Colon (tissue), 2 donors: Measurements from ENCODE around the gene SMG6.

ENCODE experiments used
- FAIRE-seq: peaks from 2 replicates; lab custom pipeline; 2012; peaks lifted over from hg19 to GRCh38; lab: Jason Lieb, UNC
- donor health status: control.
- donor health status: control.

SMG6 gene

DNA sequence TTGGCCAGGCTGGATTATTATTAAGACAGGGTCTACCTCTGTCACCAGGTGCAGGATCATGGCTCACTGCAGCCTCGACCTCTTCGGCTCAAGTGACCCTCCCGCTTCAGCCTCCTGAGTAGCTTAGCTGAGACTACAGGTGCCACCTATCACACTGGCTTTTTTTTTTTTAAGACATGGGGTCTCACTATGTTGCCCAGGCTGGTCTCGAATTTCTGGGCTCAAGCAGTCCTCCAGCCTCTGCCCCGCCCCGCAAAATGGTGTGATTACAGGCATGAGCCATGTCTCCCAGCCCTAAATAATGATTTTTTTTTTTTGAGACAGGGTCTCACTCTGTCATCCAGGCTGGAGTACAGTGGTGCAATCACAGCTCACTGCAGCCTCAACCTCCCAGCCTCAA lies 256.0 kb downstream of the SMG6 start:
- no peak for FAIRE-seq

DNA sequence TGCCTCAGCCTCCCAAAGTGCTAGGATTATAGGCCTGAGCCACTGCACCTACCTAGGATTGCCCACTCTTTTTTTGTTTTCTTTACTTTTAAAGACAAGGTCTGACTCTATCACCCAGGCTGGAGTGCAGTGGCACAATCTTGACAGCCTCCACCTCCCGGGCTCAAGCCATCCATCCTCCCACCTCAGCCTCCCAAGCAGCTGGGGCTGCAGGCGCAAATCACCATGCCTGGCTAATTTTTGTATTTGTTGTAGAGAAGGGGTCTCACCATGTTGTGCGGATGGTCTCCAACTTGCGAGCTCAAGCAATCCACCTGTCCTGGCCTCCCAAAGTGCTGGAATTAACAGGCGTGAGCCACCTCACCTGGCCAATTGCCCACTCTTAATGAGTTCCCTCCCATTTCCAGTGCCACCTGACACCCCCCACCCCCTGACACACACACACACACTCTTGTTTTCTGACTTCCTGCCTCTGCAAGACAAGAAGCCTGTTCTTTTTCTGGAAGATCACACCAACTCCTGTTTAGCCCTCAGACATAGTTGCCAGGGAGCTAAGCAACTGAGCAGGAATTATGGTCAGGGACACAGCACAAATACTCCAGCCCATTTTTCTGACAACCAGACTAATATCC lies 259.2 kb downstream of the SMG6 start:
- no peak for FAIRE-seq

DNA sequence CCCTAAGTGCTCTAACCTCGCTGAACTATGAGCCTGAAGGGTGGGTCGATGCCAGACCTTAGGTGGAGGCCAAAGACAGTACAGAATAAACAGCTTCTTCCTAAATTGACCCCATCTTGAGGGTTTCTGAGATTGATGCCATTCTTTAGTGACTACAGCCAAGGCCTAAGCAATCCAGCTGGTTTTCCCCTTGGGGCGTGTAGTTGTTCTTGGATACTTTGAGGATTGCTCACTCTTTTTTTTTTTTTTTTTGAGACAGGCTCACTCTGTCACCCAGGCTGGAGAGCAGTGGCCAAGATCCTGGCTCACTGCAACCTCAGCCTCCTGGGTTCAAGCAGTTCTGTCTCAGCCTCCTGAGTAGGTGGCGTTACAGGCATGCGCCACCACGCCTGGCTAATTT lies 259.8 kb downstream of the SMG6 start:
- FAIRE-seq = no peak

DNA sequence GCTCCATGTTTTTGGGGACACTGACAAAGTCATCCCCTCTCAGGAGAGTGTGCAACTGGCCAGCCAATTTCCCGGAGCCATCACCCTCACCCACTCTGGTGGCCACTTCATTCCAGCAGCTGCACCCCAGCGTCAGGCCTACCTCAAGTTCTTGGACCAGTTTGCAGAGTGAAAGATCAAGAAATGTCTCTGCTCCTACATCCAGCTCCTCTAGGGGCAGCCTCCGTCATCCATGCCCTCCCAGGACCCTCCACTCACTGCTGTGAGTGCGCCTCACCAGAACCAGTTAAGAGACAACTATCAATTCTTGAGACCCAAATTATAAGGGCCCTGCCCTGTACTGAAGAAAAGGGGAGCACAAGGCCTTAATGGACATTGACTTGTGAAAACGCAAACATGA lies 260.7 kb downstream of the SMG6 start:
- FAIRE-seq = no peak

DNA sequence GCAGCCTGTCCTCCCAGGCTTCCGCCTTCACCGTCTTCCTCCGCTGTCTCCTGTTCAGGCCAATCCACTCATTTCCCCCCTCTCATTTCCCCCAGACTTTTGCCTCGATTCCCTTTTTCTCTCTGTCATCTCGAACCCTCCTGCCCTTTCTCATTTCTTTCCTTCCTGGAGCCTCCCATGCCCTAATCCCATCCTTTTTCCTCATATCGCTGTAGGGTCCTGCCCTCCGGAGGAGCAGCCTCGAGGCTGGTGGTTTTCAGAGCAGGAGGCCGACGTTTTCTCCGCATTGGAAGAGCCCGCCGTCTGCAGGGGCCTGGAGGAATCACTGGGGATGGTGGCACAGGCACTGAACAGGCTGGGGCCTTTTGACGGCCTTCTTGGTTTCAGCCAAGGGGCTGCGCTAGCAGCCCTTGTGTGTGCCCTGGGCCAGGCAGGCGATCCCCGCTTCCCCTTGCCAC lies 261.2 kb downstream of the SMG6 start:
- no peak for FAIRE-seq

DNA sequence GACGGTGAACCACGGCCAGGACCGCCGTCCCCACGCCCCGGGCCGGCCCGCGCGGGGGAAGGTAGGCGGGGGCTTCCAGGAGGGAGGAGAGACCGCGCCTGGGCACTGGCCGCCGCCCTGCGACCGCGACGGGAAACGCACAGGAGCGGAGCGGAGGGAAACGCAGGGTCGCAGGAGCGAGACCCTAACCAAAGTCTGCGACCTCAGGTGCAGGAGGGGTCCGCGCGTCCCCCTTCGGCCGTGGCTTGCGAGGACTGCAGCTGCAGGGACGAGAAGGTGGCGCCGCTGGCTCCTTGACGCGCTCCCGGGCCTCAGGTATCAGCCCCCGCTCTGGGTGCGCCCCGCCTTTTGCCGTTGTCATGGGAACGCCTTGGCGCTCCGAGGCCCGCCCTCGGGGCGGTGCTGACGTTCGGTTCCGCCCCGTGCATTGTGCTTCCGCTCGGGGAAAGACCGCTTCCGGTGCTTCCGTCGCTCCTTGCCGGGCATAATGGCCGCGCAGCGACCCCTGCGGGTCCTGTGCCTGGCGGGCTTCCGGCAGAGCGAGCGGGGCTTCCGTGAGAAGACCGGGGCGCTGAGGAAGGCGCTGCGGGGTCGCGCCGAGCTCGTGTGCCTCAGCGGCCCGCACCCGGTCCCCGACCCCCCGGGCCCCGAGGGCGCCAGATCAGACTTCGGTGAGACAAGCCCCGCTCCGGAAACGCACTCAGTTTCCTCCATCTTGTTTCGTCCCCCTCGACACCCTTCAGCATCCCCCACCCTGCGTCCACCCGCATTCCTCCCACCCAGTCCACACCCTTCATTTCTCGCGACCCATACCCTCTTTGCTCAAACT lies 261.8 kb downstream of the SMG6 start, which contains the start of gene OVCA2:
TSS of gene OVCA2 (plus strand) at position 462 of the 829 bp plus-strand sequence. CDS start at position 488, 26 bp downstream.
- no peak for FAIRE-seq

DNA sequence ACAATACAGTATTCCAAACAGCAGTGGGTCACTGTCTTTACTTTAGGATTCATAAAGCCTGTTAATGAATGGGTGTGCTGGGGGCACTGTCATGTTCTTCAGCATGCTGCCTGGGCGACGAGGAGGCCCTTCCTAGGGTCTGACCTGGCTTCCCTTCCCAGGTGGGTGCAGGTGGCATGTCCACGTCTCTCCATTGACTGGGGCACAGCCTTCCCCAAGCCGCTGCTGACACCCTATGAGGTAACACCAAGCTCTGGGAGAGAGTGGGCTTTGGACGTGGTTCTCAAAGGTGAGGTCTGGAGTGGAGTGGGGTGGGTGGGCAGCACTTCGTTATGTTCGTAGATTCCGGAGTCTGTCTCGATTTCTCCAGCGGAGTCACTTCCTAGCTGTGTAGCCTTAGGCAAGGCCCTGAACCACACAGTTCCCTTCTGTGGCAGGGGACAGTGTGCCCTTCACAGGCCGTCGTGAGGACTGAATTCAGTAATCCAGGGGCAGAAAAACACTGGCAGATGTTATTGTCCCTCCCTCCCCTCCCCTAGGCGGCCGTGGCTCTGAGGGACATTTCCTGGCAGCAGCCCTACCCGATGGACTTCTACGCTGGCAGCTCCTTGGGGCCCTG lies 262.5 kb downstream of the SMG6 start:
- no peak for FAIRE-seq

DNA sequence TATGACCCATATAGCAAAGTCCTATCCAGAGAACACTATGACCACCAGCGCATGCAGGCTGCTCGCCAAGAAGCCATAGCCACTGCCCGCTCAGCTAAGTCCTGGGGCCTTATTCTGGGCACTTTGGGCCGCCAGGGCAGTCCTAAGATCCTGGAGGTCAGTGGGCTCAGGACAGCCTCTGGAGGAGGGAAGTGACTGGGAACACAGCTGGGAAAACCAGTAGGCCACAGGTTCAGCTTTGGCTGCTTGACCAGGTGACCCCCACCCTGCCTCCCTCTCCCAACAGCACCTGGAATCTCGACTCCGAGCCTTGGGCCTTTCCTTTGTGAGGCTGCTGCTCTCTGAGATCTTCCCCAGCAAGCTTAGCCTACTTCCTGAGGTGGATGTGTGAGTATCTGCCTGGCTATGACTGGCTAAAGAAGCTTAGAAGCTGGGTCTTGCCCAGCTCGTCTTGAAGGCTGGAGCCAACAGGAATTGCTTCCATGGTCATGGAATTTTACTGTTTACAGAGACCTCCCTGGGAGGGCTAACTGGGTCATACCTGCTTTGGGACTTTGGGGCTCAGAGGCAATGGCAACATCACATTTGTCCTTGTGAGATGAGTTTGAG lies 263.3 kb downstream of the SMG6 start:
- no peak for FAIRE-seq

DNA sequence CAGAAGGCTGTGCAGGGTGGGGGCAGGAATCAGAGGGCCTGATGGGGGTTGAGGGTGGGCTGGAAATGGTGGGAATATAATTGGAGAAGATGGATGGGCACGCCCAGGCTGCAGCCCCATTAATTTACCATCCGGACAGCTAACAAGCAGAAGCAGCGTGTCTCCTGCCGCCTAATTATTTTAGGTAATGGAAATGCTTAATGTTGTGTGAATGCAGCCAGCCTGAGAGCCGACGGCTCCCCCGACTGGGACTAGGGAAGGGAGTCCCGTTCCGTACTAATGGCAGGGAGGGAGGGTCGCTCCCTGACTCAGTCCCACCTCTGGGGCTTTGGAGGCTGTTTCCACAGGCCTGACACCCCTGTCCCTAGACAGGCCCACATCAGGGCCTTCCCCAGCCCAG lies 266.4 kb downstream of the SMG6 start:
- FAIRE-seq = no peak

DNA sequence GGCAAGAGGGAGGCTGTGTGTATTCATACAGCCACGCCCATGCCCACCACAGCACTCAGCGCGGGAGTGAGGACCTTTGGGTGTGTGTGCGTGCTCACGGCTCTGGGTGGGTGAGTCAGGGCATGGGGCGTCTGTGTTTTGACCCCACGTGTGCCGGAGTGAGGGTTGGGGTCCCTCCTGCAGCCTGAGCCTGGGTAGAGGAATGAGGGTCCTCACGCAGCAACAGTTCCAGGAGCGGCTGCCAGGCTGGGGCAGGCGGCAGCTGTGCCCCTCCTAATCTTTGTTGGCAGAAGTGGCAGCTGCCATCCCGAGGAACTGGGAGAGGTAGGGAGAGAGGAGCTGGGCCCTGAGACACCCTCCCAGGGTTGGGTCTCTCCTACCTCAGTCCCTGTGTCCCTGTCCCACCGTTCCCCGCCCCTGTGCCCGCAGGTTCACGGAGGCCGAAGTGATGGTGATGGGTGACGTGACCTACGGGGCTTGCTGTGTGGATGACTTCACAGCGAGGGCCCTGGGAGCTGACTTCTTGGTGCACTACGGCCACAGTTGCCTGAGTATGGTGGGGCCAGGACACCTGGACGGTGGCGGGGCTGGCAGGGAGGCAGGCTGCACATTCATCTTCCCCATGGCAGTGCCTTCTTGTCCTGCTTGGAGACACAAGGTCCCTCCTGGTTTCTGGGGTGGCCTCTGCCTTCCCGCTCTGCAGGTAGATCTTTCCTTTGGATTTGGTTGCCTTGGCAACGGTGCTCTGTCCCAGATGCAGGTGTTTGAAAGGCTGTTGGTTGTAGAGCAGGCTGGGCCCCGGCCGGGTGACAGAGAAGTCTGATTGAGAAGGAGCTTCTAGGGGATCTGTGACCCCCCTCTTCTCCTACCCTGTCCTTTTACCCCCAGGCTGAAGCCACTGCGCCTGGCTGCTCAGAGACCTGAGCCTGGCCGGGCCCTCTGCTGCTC lies 267.8 kb downstream of the SMG6 start:
- no peak for FAIRE-seq

DNA sequence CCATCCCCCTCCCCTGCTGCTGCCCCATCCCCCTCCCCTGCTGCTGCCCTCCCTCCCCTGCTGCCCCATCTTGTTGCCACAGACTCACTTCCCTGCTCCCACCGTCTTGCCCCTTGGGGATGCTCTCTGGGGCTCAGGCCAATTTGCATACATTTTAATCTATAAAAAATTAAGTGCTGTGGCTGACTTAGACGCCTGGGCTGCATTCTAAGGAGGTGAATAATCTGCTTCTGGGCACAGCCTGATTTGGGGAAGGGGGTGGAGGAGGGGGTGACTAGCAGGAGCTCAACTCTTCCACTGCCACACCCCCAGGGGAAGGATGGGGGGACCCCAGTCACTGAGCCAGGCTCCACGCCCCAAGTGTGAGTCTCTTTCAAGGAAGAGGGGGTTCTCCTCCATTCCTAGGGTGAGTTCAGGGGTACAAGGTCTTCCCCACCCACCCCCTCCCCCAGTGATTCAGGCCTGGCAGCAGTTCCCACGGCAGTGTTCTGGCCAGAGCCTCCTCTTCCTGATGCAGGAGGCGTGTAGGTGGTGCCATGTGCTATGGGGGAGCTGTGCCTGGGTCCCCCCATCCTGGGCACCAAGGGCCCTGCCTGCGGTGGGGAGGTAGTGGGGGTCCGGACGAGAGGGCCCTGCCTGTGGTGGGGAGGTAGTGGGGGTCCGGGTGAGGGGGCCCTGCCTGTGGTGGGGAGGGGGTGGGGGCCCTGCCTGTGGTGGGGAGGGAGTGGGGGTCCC lies 268.6 kb downstream of the SMG6 start:
- FAIRE-seq = no peak

DNA sequence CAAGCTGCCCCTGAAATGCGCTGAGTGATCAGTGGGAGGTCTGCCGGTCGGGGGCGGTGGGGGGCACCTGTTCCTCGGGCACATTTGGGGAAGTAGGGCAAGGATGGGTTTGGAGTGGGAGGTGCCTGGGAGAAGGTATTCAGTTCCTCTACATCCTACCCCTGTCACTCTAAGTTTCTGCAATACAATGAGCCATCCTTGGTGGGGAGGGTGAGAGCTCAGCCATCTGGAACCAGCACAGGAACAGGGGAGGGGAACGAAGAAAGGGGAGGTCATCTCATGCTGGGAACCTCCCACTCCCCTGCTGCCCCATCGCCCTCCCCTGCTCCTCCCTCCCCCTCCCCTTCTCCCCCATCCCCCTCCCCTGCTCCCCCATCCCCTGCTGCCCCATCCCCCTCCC lies 269.4 kb downstream of the SMG6 start:
- FAIRE-seq = no peak

DNA sequence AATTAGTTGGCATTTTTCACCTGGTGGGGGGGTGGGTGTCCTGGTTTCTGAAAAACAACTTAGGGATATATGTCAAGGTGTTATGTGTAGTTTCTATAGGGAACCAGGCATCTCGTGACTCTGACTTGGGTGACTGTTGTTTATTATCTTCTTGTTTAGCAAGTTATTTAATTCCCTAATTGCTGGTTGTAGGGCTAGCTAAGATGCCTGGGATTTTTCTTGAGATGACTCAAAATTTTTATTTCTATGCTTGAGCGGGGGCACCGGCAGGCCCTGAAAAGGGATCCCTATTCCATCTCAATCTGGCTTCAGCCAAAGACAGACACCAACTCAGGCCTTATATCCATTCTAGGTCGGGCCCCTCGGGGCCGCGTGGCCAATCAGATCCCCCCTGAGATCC lies 270.4 kb downstream of the SMG6 start:
- no peak for FAIRE-seq

DNA sequence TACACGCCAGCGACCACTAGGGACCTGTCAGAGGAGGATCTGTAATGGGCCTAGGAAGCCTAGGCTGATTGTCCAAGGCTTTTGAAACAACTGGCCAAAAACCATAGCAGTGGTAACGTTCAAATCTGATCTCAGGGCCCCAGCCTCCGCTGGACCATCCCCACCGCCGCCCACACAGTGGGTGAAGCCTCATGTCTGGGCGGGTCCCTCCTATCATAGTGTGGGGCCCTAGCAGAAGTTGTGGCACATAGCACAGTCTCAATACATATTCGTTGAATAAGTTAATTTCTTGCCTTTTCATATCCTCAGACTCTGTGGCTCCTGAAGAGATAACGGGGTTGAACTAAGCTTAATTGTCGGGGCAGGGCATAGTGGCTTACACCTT lies 272.8 kb downstream of the SMG6 start:
- FAIRE-seq = no peak

DNA sequence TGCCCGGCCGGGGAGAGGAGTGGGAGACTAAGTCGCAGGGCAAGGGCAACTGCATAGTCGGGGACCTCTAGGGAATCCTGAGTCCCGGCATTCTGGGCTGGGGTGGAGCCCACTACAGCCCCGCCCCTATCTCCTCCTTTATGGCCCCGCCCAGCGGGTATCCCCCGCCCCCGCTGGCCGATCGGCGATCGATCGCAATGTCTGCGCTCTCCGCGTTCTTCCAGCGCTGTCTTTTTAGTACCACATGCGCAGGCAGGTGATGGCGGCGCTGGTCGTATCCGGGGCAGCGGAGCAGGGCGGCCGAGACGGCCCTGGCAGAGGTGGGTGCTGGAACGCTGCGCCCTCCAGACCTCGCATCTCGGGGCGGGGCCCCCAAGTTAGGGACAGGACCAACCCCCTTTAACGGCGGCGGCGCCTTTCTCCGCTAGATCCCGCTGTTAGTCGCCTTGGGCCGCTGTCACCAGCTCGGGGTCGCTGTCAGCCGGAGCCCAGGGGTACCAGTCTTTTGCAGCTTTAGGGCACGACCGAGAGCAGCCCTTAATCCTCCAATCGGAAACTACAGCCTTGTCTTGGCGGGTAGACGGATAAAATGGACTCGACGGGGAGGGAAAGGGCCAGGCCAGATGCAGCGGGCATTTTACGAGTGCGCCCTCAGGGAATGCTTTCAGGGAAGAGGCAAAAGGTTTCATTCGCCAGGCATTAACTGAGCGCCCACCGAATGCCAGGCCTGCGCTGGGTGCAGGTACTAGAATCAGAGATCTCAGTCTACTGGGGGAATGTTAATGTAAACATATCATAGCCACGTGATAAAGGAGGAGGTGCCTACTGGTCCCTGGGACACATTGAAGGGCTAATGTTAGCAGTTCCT lies 273.4 kb downstream of the SMG6 start, which contains the start of gene DPH1:
TSS of gene DPH1 (plus strand) at position 243 of the 868 bp plus-strand sequence. CDS start at position 260, 17 bp downstream.
- FAIRE-seq = no peak

DNA sequence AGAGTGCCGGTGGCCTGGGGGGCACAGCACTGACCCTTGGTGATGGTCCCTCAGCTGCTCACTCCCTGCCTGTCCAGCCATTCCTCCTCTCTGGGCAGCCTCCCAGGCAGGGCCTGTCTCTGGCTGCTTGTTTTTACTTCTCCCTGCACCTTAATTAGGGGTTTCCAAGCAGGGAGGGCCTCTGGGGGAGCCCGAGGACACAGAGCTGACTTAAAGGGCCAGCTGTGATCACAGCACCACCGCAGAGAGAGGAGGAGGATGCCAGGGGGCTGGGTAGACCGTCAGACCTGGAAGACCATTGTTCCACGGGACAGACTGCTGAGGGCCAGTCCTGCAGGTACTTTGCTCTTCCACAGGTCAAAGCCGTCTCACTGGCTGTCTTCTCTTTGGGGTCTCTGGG lies 274.8 kb downstream of the SMG6 start:
- FAIRE-seq = no peak

DNA sequence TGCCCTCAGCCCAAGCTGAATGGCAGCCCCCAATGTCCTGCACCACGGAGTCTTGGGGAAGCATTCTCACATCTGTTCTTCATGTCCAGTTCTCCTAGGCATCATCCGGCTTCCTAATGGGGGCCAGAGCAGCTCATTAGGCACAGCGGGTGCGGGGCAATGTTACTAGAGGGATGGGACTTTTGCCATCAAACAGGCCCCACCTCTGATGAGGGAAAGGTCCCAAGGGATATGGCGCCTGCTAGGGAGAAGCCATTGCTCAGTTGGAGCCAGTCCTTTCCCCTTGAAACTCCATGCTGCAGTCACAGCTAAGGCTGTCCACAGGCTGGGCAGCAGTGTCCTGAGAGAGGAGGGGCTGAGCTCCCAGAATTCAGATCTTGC lies 275.4 kb downstream of the SMG6 start:
- FAIRE-seq = no peak

DNA sequence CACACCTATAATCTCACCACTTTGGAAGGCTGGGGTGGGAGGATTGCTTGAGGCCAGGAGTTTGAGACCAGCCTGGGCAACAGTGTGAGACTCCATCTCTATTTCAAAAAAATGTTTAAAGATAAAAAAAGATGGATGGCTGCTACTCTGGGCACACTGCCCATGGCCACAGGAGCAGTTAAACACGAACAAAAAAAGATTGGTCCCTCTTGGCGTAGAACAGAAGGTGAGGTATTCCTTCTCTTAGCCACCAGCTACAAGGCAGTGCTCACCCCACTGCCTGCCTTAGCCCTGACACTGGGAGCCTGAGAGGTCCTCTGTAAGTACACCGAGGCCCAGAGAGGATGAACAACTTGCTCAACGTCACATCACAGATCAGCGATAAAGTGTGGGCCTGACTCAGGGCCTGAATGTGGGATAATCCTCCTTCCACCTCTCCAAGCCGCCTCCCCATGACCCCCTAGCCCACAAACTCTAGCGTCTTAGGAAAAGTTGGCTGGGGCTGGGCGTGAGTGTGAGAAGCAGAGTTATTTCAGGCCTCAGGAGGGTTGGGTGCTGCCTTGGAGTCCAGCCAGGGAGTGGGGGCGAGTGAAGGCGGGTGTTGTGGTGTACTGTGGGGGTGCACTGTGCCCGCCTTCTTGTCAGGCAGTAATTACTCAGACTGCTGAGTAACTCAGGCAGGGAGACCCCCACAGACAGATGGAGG lies 275.9 kb downstream of the SMG6 start:
- FAIRE-seq = no peak

DNA sequence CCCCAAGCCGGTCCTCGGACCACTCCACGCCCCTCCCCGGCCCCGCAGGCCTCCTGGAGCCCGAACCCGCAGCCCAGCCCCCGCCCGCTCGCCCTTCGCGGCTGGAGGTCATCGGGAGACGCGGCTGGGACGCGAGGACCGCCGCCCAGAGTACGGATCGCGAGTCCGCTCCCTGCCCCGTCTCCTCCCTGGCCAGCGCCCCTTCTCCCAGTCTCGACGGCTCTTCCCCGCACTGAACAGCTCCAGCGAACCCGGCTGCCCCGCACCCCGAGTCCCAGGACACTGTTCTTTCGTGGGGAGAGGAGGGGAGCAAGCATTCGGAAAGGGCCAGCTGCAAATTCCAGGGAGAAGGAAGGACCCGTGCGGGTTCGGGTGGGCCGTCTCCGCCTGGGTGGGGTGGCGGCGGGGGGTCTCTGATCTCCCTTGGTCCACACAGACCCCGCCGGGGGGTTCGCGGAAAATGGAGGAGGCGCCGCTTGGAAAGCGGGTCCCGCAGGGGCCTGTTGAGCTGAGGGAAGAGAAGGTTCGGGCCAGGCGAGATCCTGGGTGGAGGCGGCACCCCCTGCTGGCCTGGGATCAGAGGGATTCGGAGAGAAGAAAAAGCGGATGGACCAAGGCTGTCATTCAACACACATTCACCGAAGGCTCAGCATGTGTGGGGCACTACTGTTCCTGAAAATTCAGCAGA lies 277.8 kb downstream of the SMG6 start:
- no peak for FAIRE-seq
